K562 (cell line): ENCODE data around the gene PTPRM. TPM values are rescaled to one million over a fixed set of nuclear protein-coding genes. Genes with fewer than 3 reads are reported as not detected.

Source experiments
- ATAC-seq: fragments of 200-7000 bp; cut with Tn5 transposase; 3 replicates; pipeline ENCODE4 v1.9.1; 2020; ENCODE audit warnings: moderate library complexity
- BruUV-seq: library from RNA; stranded (reverse); fragments of 400-500 nt; replicated peaks from 2 replicates; lab custom pipeline; 2021; lab: Mats Ljungman, UMichigan
- CTCF ChIA-PET: fragments of 300-600 bp; formaldehyde crosslinking; extraction: SDS; loops from one replicate; lab custom pipeline; 2021; ENCODE audit warnings: low intra/inter-chr PET ratio; lab: Yijun Ruan, JAX
- POLR2A ChIA-PET: fragments of 300-600, 350-650 bp; sonication (Branson Sonifier 250); formaldehyde crosslinking; extraction: SDS; loops from one replicate; lab custom pipeline; 2021; ENCODE audit warnings: antibody characterized with exemption, inconsistent platforms; lab: Yijun Ruan, JAX
- DNase-seq, 4 experiments: peaks; one replicate each; pipeline versions ENCODE4 v3.0.0 to v3.0.0-alpha.2; 2011 to 2018; ENCODE audit warnings: low spot score in 3 of 4, mixed read lengths in 3 of 4; ENCODE audit errors: extremely low read depth in 1 of 4
- FAIRE-seq: peaks from 2 replicates; lab custom pipeline; 2011; peaks lifted over from hg19 to GRCh38; lab: Jason Lieb, UNC
- H2AFZ ChIP-seq: 2 replicates; pipeline ENCODE4 v1.6.0; 2011; ENCODE audit warnings: low read depth, low read length, control low read depth, inconsistent platforms
- H3K27ac ChIP-seq: fragments of 200-600 bp; 3 replicates; pipeline ENCODE4 v1.8.0; 2011; ENCODE audit warnings: low read depth, mild to moderate bottlenecking, control low read depth, inconsistent platforms, low read length, moderate library complexity, mixed read lengths; ENCODE audit errors: extremely low read depth
- H3K27me3 ChIP-seq, 2 experiments: fragments of 300-600 bp in 1 of 2; 2 replicates in 1 of 2; 3 replicates in 1 of 2; pipeline versions ENCODE4 v1.6.0 to v1.8.0; 2011; ENCODE audit warnings: inconsistent platforms in 2 of 2, low read length in 2 of 2, mild to moderate bottlenecking in 1 of 2, mixed read lengths in 1 of 2, moderate library complexity in 1 of 2; ENCODE audit not compliant: control insufficient read depth in 2 of 2, insufficient read depth in 2 of 2
- H3K36me3 ChIP-seq: fragments of 300-600 bp; 3 replicates; pipeline ENCODE4 v1.8.0; 2011; ENCODE audit warnings: mild to moderate bottlenecking, low read length, inconsistent platforms; ENCODE audit not compliant: control insufficient read depth, insufficient read depth
- H3K4me1 ChIP-seq, 2 experiments: fragments of 200-600 bp in 1 of 2; replicated peaks in 1 of 2; 2 replicates in 1 of 2; 3 replicates in 1 of 2; pipeline versions ENCODE4 v1.5.1 to v1.8.0; 2011; ENCODE audit warnings: inconsistent platforms in 2 of 2, low read length in 2 of 2, mild to moderate bottlenecking in 1 of 2, mixed read lengths in 1 of 2, moderate library complexity in 1 of 2; ENCODE audit not compliant: control insufficient read depth in 2 of 2, insufficient read depth in 2 of 2
- H3K4me2 ChIP-seq: 2 replicates; pipeline ENCODE4 v1.6.1; 2011; ENCODE audit warnings: low read length, control low read depth, inconsistent platforms, mixed read lengths; ENCODE audit not compliant: insufficient read depth
- H3K4me3 ChIP-seq: fragments of 200-600 bp; sonication (generic), shearing (Covaris generic); 2 replicates; pipeline ENCODE4 v1.5.1; 2016; ENCODE audit warnings: control low read depth, inconsistent platforms
- H3K79me2 ChIP-seq: fragments of 200-600 bp; 3 replicates; pipeline ENCODE4 v1.8.0; 2011; ENCODE audit warnings: low read length, inconsistent platforms; ENCODE audit not compliant: control insufficient read depth, insufficient read depth
- H3K9ac ChIP-seq, 2 experiments: 2 replicates each; pipeline versions ENCODE4 v1.6.0 to v1.6.1; 2011; ENCODE audit warnings: low read depth in 2 of 2, low read length in 2 of 2, control low read depth in 1 of 2, inconsistent platforms in 1 of 2, mild to moderate bottlenecking in 1 of 2, mixed read lengths in 1 of 2; ENCODE audit not compliant: insufficient read depth in 1 of 2
- H3K9me1 ChIP-seq: one replicate; pipeline ENCODE4 v1.6.0; 2011; ENCODE audit warnings: inconsistent platforms, mild to moderate bottlenecking, low read length, moderate library complexity; ENCODE audit not compliant: control insufficient read depth, insufficient read depth
- H3K9me3 ChIP-seq: replicated peaks from 2 replicates; pipeline ENCODE4 v1.5.1; 2011; ENCODE audit warnings: low read depth, low read length, inconsistent platforms; ENCODE audit not compliant: control insufficient read depth, insufficient read depth
- H4K20me1 ChIP-seq: replicated peaks from 2 replicates; pipeline ENCODE4 v1.6.1; 2011; ENCODE audit warnings: low read length, inconsistent platforms, mixed read lengths; ENCODE audit not compliant: control insufficient read depth, insufficient read depth
- BCOR ChIP-seq: fragments of 450-650 bp; IDR thresholded peaks from 2 replicates; pipeline ENCODE4 v1.6.1; 2016
- CBFA2T2 ChIP-seq: fragments of 450-650 bp; conservative IDR thresholded peaks from 2 replicates; pipeline ENCODE4 v1.6.1; 2017; ENCODE audit warnings: mild to moderate bottlenecking
- CBFA2T3 ChIP-seq: fragments of 450-650 bp; IDR thresholded peaks from 2 replicates; pipeline ENCODE4 v1.6.1; 2017
- EWSR1 ChIP-seq: fragments of 450-650 bp; IDR thresholded peaks from 2 replicates; pipeline ENCODE4 v1.6.1; 2018; ENCODE audit warnings: borderline replicate concordance, mild to moderate bottlenecking, low read depth, moderate library complexity; ENCODE audit not compliant: partially characterized antibody
- KDM1A ChIP-seq, 2 experiments: fragments of 450-650 bp; IDR thresholded peaks; 2 replicates each; pipeline ENCODE4 v1.6.1; 2016; ENCODE audit warnings: mild to moderate bottlenecking in 2 of 2
- MECOM ChIP-seq: fragments of 250-450 bp; sonication (Bioruptor Pico); IDR thresholded peaks from 2 replicates; pipeline ENCODE4 v1.8.0; 2022; ENCODE audit warnings: inconsistent platforms
- NCOR1 ChIP-seq: fragments of 450-650 bp; IDR thresholded peaks from 2 replicates; pipeline ENCODE4 v1.6.1; 2016; ENCODE audit warnings: mild to moderate bottlenecking, moderate library complexity
- NFIC ChIP-seq: fragments of 450-650 bp; IDR thresholded peaks from 2 replicates; pipeline ENCODE4 v1.6.1; 2017; ENCODE audit warnings: mild to moderate bottlenecking, inconsistent platforms
- POLR2AphosphoS2 ChIP-seq: IDR thresholded peaks from 2 replicates; pipeline ENCODE4 v1.6.1; 2012; ENCODE audit warnings: low read length, improper control_type of control experiment
- TAF7 ChIP-seq: fragments of 450-650 bp; IDR thresholded peaks from 2 replicates; pipeline ENCODE4 v1.6.1; 2016; ENCODE audit warnings: missing genetic modification characterization, missing compliant biosample characterization
- TAL1 ChIP-seq: fragments of 450-650 bp; IDR thresholded peaks from 2 replicates; pipeline ENCODE4 v1.6.1; 2016; ENCODE audit warnings: mild to moderate bottlenecking
- ZBTB17 ChIP-seq: fragments of 450-650 bp; formaldehyde crosslinking; IDR thresholded peaks from 2 replicates; pipeline ENCODE4 v1.4.0; 2020; ENCODE audit warnings: mild to moderate bottlenecking
- ZC3H11A ChIP-seq: IDR thresholded peaks from 2 replicates; pipeline ENCODE4 v1.6.1; 2012; ENCODE audit warnings: low read depth, low read length, improper control_type of control experiment
- ZNF217 ChIP-seq: sonication (generic); formaldehyde crosslinking; IDR thresholded peaks from 2 replicates; pipeline ENCODE4 v1.8.0; 2022; ENCODE audit warnings: mild to moderate bottlenecking, missing genetic modification reagents
- WGBS: fragments of 100-300 bp; shearing (Covaris generic); methylation state at CpG from one replicate; pipeline ENCODE4 v1.1.6; 2016; ENCODE audit warnings: low coverage, mixed read lengths; ENCODE audit not compliant: insufficient coverage; ENCODE audit errors: missing lambda C conversion rate; 5-methylcytosine and 5-hydroxymethylcytosine counted together
- in situ Hi-C: fragments of 300-500 bp; cut with MboI; formaldehyde crosslinking; loops from 4 replicates; pipeline ENCODE4 v1.15.0; 2018; ENCODE audit warnings: inconsistent platforms, mixed read lengths
- intact Hi-C: fragments of 100-400 bp; cut with micrococcal nuclease; formaldehyde crosslinking; loops from 2 replicates; pipeline ENCODE4 v1.14.2; 2022
- polyA plus RNA-seq, 8 experiments: library from polyadenylated mRNA; depleted of rRNA in 4 of 8; stranded (reverse) in 5 of 8; unstranded in 3 of 8; fragments of >200 nt; fragmentation: Nextera tagmentation in 2 of 8; fragmentation: Illumina TruSeq in 1 of 8; extraction: Ambion mirVana in 2 of 8; extraction: Trizol in 1 of 8; gene quantifications; 2 replicates each; pipeline versions ENCODE4 v1.2.1 to v1.2.3, GENCODE V29; 2011 to 2014; ENCODE audit warnings: inconsistent platforms in 1 of 8, missing spikeins in 1 of 8
- total RNA-seq, 7 experiments: library from RNA; depleted of rRNA in 6 of 7; stranded (reverse); fragments of >200 nt in 6 of 7; fragmentation: Illumina TruSeq in 2 of 7; extraction: Trizol in 2 of 7; gene quantifications; 2 replicates each; pipeline versions ENCODE4 v1.2.1 to v1.2.3, GENCODE V29; 2011 to 2021; ENCODE audit warnings: low replicate concordance in 1 of 7
- TF ChIP-seq, protein P1 (sequence below): fragments of 250-450 bp; sonication (Bioruptor Pico); IDR thresholded peaks from 2 replicates; pipeline ENCODE4 v1.5.0; 2022; ENCODE audit warnings: mild to moderate bottlenecking
- TF ChIP-seq, protein P2 (sequence below): fragments of 450-650 bp; IDR thresholded peaks from 2 replicates; pipeline ENCODE4 v1.6.1; 2016
- TF ChIP-seq, protein P3 (sequence below): fragments of 250-450 bp; sonication (Bioruptor Pico); IDR thresholded peaks from 2 replicates; pipeline ENCODE4 v1.8.0; 2022; ENCODE audit warnings: inconsistent platforms, mild to moderate bottlenecking, moderate library complexity, borderline replicate concordance
- TF ChIP-seq, protein P4 (sequence below): IDR thresholded peaks from 2 replicates; pipeline ENCODE4 v1.6.1; 2011; ENCODE audit warnings: borderline replicate concordance, low read depth, mild to moderate bottlenecking, moderate library complexity, low read length; ENCODE audit not compliant: insufficient read depth, poor library complexity, severe bottlenecking

The PTPRM gene
- total and polyA plus RNA-seq, 9 of the 15 experiments (the other 6 are each of a cell fraction or from before 2014, with no cell fraction given): 0.03 to 0.16 (median 0.08) TPM; not detected in 3

DNA sequence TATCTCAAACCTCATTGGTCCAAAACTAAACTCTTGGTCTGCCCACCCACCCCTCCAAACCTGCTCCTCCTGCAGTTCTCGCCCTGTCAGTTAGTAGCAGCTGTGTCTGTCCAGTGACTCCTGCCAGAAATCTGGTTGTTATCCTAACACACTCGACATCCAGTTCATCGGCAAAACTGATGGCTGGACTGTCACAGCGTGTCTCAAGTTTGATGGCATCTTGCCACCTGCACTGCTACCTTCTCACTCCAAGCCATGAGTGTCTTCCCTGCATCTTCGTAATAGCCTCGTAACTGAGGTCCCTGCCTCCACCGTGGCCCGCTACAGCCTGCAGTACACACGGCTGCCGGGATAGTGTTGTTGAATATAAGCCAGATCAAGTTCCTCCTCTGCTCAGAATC is 572.0 kb downstream of the PTPRM start:
- Histone ChIP-seq H3K79me2 (no peaks in the 10 kb centered on the region), H3K36me3 (no peaks in the 10 kb centered on the region), H4K20me1 (no peaks in the 10 kb centered on the region), H3K9ac (no peak overlapping the region), H3K9me3 (no peaks in the 10 kb centered on the region), H3K4me1 (peaks cover 0 to 8% of the 10 kb centered on the region in 2 experiments; a peak in 3 of 5 replicates), H3K27ac (no peak overlapping the region; the same call in 2 of the 3 replicates), H2AFZ (peak overlapping the region; percentile 56; the same call in 1 of the 2 replicates), H3K27me3 (no peaks in the 10 kb centered on the region; a peak in 1 of 5 replicates), H3K4me3 (no peak overlapping the region), H3K9me1 (no peaks in the 10 kb centered on the region), H3K4me2 (peak overlapping the region; percentile 48)
- no TSS peak for BruUV-seq
- DNase-seq (peak in 1 of 4 experiments; percentile 15), FAIRE-seq (no peak), ATAC-seq (peak; percentile 50)
- POLR2A ChIA-PET: interaction anchor here (1.0 kb wide), 1 partner anchor 17 kb away, joined by 4 read pairs; no protein-coding TSS in a partner anchor
- CTCF ChIA-PET: no interaction called here
- 4% methylated on average over 10 of the region's 10 CpGs for WGBS
- in situ Hi-C loops: no loop called here
- intact Hi-C loops: no loop called here
- TF ChIP-seq, protein P1, sequence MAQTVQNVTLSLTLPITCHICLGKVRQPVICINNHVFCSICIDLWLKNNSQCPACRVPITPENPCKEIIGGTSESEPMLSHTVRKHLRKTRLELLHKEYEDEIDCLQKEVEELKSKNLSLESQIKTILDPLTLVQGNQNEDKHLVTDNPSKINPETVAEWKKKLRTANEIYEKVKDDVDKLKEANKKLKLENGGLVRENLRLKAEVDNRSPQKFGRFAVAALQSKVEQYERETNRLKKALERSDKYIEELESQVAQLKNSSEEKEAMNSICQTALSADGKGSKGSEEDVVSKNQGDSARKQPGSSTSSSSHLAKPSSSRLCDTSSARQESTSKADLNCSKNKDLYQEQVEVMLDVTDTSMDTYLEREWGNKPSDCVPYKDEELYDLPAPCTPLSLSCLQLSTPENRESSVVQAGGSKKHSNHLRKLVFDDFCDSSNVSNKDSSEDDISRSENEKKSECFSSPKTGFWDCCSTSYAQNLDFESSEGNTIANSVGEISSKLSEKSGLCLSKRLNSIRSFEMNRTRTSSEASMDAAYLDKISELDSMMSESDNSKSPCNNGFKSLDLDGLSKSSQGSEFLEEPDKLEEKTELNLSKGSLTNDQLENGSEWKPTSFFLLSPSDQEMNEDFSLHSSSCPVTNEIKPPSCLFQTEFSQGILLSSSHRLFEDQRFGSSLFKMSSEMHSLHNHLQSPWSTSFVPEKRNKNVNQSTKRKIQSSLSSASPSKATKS (CRISPR knock-in tag): no peak
- TF ChIP-seq TAL1: 0 out of 2 replicates have a peak, but pooled peaks have one; percentile 32
- TF ChIP-seq NCOR1: 0 out of 2 replicates have a peak, but pooled peaks have one; percentile 31
- 0 out of 4 replicates have a peak, but pooled peaks of 1 of the 2 experiments have one; percentile 9 for TF ChIP-seq KDM1A (IDR thresholded peaks at IDR 0.05)
- TF ChIP-seq ZC3H11A: no peak
- TF ChIP-seq MECOM (CRISPR knock-in tag): no peak
- TF ChIP-seq, protein P2, sequence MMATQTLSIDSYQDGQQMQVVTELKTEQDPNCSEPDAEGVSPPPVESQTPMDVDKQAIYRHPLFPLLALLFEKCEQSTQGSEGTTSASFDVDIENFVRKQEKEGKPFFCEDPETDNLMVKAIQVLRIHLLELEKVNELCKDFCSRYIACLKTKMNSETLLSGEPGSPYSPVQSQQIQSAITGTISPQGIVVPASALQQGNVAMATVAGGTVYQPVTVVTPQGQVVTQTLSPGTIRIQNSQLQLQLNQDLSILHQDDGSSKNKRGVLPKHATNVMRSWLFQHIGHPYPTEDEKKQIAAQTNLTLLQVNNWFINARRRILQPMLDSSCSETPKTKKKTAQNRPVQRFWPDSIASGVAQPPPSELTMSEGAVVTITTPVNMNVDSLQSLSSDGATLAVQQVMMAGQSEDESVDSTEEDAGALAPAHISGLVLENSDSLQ: peak; percentile 64
- TF ChIP-seq, protein P3, sequence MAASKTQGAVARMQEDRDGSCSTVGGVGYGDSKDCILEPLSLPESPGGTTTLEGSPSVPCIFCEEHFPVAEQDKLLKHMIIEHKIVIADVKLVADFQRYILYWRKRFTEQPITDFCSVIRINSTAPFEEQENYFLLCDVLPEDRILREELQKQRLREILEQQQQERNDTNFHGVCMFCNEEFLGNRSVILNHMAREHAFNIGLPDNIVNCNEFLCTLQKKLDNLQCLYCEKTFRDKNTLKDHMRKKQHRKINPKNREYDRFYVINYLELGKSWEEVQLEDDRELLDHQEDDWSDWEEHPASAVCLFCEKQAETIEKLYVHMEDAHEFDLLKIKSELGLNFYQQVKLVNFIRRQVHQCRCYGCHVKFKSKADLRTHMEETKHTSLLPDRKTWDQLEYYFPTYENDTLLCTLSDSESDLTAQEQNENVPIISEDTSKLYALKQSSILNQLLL (CRISPR knock-in tag): no peak
- TF ChIP-seq CBFA2T3: peak; percentile 78
- TF ChIP-seq POLR2AphosphoS2: no peak
- peak; percentile 49; the same call in 1 of the 2 replicates for TF ChIP-seq CBFA2T2
- no peak for TF ChIP-seq ZNF217 (CRISPR knock-in tag)
- no peak for TF ChIP-seq EWSR1
- no peak for TF ChIP-seq BCOR
- TF ChIP-seq ZBTB17 (CRISPR knock-in tag): no peak
- TF ChIP-seq NFIC: peak; percentile 37; the same call in 1 of the 2 replicates
- TF ChIP-seq, protein P4, sequence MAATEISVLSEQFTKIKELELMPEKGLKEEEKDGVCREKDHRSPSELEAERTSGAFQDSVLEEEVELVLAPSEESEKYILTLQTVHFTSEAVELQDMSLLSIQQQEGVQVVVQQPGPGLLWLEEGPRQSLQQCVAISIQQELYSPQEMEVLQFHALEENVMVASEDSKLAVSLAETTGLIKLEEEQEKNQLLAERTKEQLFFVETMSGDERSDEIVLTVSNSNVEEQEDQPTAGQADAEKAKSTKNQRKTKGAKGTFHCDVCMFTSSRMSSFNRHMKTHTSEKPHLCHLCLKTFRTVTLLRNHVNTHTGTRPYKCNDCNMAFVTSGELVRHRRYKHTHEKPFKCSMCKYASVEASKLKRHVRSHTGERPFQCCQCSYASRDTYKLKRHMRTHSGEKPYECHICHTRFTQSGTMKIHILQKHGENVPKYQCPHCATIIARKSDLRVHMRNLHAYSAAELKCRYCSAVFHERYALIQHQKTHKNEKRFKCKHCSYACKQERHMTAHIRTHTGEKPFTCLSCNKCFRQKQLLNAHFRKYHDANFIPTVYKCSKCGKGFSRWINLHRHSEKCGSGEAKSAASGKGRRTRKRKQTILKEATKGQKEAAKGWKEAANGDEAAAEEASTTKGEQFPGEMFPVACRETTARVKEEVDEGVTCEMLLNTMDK: no peak
- no peak for TF ChIP-seq TAF7 (tag)
